BLaER1 treated with 17β-estradiol and CSF1 and Interleukin-3, amounts not matched to agents 10 nM and 100 nM (cell line): ENCODE measurements around the gene STK17B.

Experiments used
- H3K27ac ChIP-seq, 11 experiments: shearing (Covaris generic); formaldehyde crosslinking; 2 replicates each; pipeline ENCODE4 v1.8.1; 2022
- H3K27me3 ChIP-seq, 11 experiments: shearing (Covaris generic); formaldehyde crosslinking; 2 replicates each; pipeline ENCODE4 v1.8.1; 2022
- H3K36me3 ChIP-seq, 11 experiments: shearing (Covaris generic); formaldehyde crosslinking; 2 replicates each; pipeline ENCODE4 v1.8.1; 2022
- H3K4me1 ChIP-seq, 10 experiments: shearing (Covaris generic); formaldehyde crosslinking; 2 replicates each; pipeline ENCODE4 v1.8.1; 2022
- H3K4me2 ChIP-seq, 11 experiments: shearing (Covaris generic); formaldehyde crosslinking; 2 replicates each; pipeline ENCODE4 v1.8.1; 2022
- H3K4me3 ChIP-seq, 10 experiments: shearing (Covaris generic); formaldehyde crosslinking; 2 replicates each; pipeline ENCODE4 v1.8.1; 2022
- H3K9ac ChIP-seq, 11 experiments: shearing (Covaris generic); formaldehyde crosslinking; 2 replicates each; pipeline ENCODE4 v1.8.1; 2022
- H3K9me3 ChIP-seq, 11 experiments: shearing (Covaris generic); formaldehyde crosslinking; replicated peaks in 1 of 11; 2 replicates each; pipeline ENCODE4 v1.8.1; 2022
- H4K20me1 ChIP-seq, 11 experiments: shearing (Covaris generic); formaldehyde crosslinking; 2 replicates each; pipeline ENCODE4 v1.8.1; 2022
- Cebpa-rat ChIP-seq, 11 experiments: shearing (Covaris generic); IDR thresholded peaks; 2 replicates each; pipeline ENCODE4 v1.8.1; 2022

STK17B gene

GRCh38 chr2:196108604-196109003 is 62.8 kb downstream of the STK17B start:
- Histone ChIP-seq H4K20me1 (no peaks in the 10 kb centered on the region), H3K9me3 (peaks cover 0 to 8% (median 3%) of the 10 kb centered on the region in 11 experiments; a peak in 5 of 22 replicates), H3K4me3 (no peak overlapping the region), H3K36me3 (no peaks in the 10 kb centered on the region), H3K4me1 (peaks cover 17 to 34% (median 25%) of the 10 kb centered on the region in 10 experiments), H3K9ac (no peak overlapping the region), H3K27me3 (no peaks in the 10 kb centered on the region), H3K4me2 (no peak overlapping the region), H3K27ac (no peak overlapping the region)
- TF ChIP-seq Cebpa-rat (IDR thresholded peaks at IDR 0.05): no peak

DNA sequence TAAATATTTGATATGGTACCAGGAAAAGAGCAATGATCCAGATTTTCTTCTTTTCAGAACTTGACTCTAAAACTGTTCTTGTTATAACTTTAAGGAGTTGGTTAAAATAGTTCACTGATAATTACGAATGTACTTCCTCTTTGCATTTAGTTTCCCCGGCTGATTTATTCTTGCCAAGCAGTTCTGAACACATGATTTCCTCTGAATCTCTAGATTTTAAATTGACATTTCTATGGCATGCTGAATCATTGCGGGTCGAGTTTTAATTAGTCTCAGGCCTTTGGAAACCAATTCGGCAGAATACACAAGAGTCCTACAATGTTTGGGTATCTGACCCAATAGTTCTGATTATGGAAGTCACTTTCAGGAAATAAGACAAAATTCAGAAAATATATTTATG is 65.4 kb downstream of the STK17B start:
- no peak overlapping the region for H3K4me3 ChIP-seq
- TF ChIP-seq Cebpa-rat (IDR thresholded peaks at IDR 0.05): no peak
- H3K36me3 ChIP-seq: no peaks in the 10 kb centered on the region
- H3K9ac ChIP-seq: peak overlapping the region in 2 of 11 experiments; percentile 11 to 35; a peak in 2 of 22 replicates
- H3K4me1 ChIP-seq: peaks cover 27 to 47% (median 35%) of the 10 kb centered on the region in 10 experiments
- H3K9me3 ChIP-seq: peaks cover 0 to 13% (median 3%) of the 10 kb centered on the region in 11 experiments; a peak in 6 of 22 replicates
- no peaks in the 10 kb centered on the region for H4K20me1 ChIP-seq
- peak overlapping the region; percentile 17 to 66 (median 42); a peak in 19 of 22 replicates for H3K4me2 ChIP-seq
- no peaks in the 10 kb centered on the region for H3K27me3 ChIP-seq
- H3K27ac ChIP-seq: peak overlapping the region in 8 of 11 experiments; percentile 12 to 56 (median 28); a peak in 10 of 22 replicates

DNA sequence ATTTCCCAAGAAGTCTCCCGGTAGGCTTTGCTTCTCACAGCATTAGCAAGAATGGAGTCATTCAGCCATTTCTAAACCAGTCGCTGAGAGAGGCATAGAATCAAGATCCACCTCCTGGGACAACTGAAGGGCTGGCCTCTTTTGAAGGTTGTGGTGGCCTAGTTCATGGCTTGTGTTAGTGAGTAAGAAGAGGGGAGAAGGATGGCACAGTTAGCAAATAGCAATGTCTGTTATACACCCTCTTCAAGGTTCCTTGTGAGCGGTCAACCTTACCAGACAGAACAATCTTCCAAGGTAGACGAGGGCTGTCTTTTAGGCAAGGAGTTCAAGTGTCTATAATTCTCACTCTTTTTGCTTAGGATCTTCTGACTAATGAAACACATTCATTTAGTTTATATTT is 67.3 kb downstream of the STK17B start:
- Histone ChIP-seq H3K36me3 (no peaks in the 10 kb centered on the region), H3K4me1 (peaks cover 30 to 52% (median 38%) of the 10 kb centered on the region in 10 experiments)

DNA sequence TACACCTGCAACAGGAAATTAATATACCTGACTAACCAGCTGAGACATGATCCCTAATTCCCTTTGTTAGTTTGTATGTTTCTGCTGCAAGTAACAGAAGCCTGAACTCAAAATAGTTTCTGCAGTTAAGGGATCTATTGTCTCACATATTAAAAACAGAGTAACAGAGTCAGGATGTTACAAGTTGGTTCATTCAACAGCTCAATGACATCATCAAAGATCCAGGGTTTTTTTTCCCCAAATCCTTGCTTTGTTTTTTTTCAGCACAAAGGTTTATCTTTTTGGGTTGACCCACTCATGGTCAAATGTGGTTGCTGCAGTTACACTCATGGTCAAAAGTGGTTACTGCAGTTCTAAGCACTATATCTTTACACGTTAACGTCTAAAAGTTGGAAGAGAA is 67.8 kb downstream of the STK17B start:
- TF ChIP-seq Cebpa-rat (IDR thresholded peaks at IDR 0.05): no peak
- Histone ChIP-seq H3K4me3 (no peak overlapping the region), H3K36me3 (no peaks in the 10 kb centered on the region), H4K20me1 (no peaks in the 10 kb centered on the region), H3K27ac (peak overlapping the region in 1 of 11 experiments; percentile 14; a peak in 1 of 22 replicates), H3K4me2 (peak overlapping the region in 7 of 11 experiments; percentile 10 to 62 (median 40); a peak in 11 of 22 replicates), H3K9me3 (peaks cover 0 to 13% (median 3%) of the 10 kb centered on the region in 11 experiments; a peak in 6 of 22 replicates), H3K27me3 (no peaks in the 10 kb centered on the region), H3K4me1 (peaks cover 30 to 52% (median 38%) of the 10 kb centered on the region in 10 experiments), H3K9ac (no peak overlapping the region)

More for the DNA sequence above, 67.3 kb downstream of the STK17B start:
- Histone ChIP-seq H3K9ac (no peak overlapping the region), H3K27me3 (no peaks in the 10 kb centered on the region), H4K20me1 (no peaks in the 10 kb centered on the region), H3K9me3 (peaks cover 0 to 13% (median 3%) of the 10 kb centered on the region in 11 experiments; a peak in 6 of 22 replicates), H3K4me3 (no peak overlapping the region), H3K4me2 (peak overlapping the region in 7 of 11 experiments; percentile 10 to 62 (median 40); a peak in 11 of 22 replicates), H3K27ac (peak overlapping the region in 1 of 11 experiments; percentile 14; a peak in 1 of 22 replicates)
- no peak for TF ChIP-seq Cebpa-rat (IDR thresholded peaks at IDR 0.05)

DNA sequence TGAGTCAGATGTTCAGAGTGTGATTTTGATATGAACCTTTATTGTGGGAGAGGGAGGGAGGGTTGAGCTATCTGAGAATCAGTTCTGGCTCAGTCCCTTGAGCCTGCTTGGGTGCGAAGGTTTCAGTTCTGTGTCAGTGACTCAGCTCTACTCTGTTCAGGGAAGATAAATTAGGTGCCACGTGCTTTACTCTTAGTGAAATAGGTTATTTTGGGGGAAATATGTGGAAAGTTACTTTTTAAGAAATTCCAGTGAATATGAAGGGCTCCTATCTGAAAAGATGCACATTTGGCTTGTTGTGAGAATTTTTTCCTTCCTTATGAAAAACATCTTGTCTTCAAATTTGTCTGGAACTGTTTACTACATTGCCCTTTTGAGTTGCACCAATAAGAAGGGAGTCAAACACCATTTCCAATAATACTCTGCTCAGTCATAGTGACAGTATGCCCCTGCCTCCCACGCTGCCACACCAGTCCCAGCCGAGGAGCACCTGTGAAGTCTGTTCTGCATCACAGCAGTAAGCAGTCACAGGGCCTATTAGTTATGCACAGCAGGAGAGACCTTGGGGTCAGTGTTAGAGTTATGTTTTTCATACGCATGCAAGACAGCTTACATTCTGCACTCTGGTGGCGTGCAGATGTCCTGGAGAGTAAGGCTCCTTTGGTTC is 69.9 kb downstream of the STK17B start:
- no peak overlapping the region for H3K4me3 ChIP-seq

GRCh38 chr2:196099916-196100315 is 71.5 kb downstream of the STK17B start:
- Histone ChIP-seq H3K4me1 (peaks cover 13 to 36% (median 26%) of the 10 kb centered on the region in 10 experiments), H3K27me3 (no peaks in the 10 kb centered on the region), H3K27ac (no peak overlapping the region), H4K20me1 (no peaks in the 10 kb centered on the region), H3K9ac (no peak overlapping the region), H3K4me2 (no peak overlapping the region), H3K9me3 (peaks cover 0 to 8% (median under 1%) of the 10 kb centered on the region in 11 experiments; a peak in 5 of 22 replicates), H3K4me3 (no peak overlapping the region), H3K36me3 (no peaks in the 10 kb centered on the region)
- TF ChIP-seq Cebpa-rat (IDR thresholded peaks at IDR 0.05): no peak

More for the DNA sequence above, 69.9 kb downstream of the STK17B start:
- TF ChIP-seq Cebpa-rat (IDR thresholded peaks at IDR 0.05): no peak
- Histone ChIP-seq H4K20me1 (no peaks in the 10 kb centered on the region), H3K36me3 (no peaks in the 10 kb centered on the region), H3K4me1 (peaks cover 28 to 51% (median 37%) of the 10 kb centered on the region in 10 experiments), H3K27ac (peak overlapping the region in 1 of 11 experiments; percentile 17; a peak in 1 of 22 replicates), H3K4me2 (peak overlapping the region; percentile 28 to 56 (median 46)), H3K9me3 (peaks cover 0 to 6% (median 0%) of the 10 kb centered on the region in 11 experiments; a peak in 2 of 22 replicates), H3K9ac (no peak overlapping the region), H3K27me3 (no peaks in the 10 kb centered on the region)

DNA sequence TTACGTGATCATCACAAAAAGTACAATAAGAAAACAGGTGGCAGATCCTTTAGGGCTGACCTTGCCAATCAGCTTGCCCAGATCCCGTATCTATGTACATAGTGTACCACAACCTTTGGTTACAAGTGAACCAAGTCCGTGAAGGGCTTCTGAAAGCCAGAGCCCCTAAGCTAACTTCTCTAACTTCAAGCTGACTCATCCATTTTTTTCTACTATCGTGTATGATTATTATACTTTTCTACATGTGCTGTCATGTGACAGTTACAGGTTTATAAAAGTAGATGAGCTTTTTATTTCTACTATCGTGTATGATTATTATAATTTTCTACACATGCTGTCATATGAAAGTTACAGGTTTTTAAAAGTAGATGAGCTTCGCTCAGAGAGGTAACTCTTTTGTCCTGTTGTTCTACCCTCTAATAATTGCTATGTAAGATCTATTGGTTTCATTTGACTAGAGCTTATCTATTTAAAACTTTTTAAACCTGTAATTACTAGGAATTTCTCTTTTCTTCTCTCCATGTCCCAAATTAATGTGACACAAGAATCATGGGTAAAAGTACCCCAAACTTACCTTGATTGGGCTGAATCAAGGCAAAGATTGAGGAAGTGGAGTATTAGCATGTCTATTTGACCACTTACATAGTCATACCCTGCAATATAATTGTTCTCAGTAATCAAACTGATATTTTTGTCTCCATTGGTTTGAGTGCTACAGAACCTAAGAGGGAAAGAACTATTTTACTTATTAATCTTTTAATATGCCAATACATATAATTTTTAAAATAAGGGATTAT is 73.3 kb downstream of the STK17B start:
- no peaks in the 10 kb centered on the region for H3K27me3 ChIP-seq
- no peak overlapping the region for H3K27ac ChIP-seq
- TF ChIP-seq Cebpa-rat (IDR thresholded peaks at IDR 0.05): no peak
- peaks cover 0 to 16% (median 12%) of the 10 kb centered on the region in 11 experiments; a peak in 12 of 22 replicates for H3K9me3 ChIP-seq
- no peaks in the 10 kb centered on the region for H4K20me1 ChIP-seq
- no peak overlapping the region for H3K4me2 ChIP-seq
- H3K4me1 ChIP-seq: peaks cover 12 to 19% (median 14%) of the 10 kb centered on the region in 10 experiments
- no peak overlapping the region for H3K4me3 ChIP-seq
- H3K9ac ChIP-seq: no peak overlapping the region
- no peaks in the 10 kb centered on the region for H3K36me3 ChIP-seq

- Histone ChIP-seq H3K36me3 (no peaks in the 10 kb centered on the region), H3K9ac (no peak overlapping the region), H4K20me1 (no peaks in the 10 kb centered on the region), H3K4me2 (no peak overlapping the region), H3K27ac (no peak overlapping the region), H3K4me3 (no peak overlapping the region), H3K4me1 (peaks cover 12 to 16% (median 14%) of the 10 kb centered on the region in 10 experiments), H3K9me3 (peaks cover 0 to 16% (median 12%) of the 10 kb centered on the region in 11 experiments; a peak in 12 of 22 replicates), H3K27me3 (no peaks in the 10 kb centered on the region)
- TF ChIP-seq Cebpa-rat (IDR thresholded peaks at IDR 0.05): no peak
Measured at GRCh38 chr2:196096982-196097745, 74.2 kb downstream of the STK17B start.
